ENCODE data around the gene GRIP2.

Gene GRIP2

DNA sequence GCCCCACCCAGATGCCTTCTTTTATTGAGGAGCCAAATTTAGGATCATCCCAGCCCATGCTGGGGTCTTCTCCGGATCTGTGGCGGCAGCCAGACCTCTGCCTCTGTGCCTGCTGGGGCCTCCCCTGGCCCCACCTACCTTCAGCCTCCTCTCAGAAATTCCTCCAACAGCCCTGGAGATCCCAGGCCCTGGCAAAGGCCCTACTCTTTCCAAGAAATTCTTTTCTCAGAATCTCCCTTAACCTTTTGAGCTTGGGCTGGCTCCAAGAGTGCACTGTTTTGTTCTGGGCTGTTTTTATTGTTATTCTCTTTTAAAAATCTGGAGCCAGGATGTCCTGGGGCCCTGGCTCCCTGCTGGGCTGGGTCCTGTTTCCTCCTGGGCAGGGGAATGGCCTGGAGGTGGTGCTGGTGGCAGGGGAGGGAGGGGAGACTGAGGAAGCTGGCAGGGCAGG, 57.8 kb downstream of the GRIP2 start:
- Histone ChIP-seq H3K4me1 (no peaks in the 10 kb centered on the region; the same call in 1 of the 2 replicates), H3K9me3 (no peaks in the 10 kb centered on the region), H3K27me3 (no peaks in the 10 kb centered on the region), H3K36me3 (peaks cover 24% of the 10 kb centered on the region), H3K4me3 (ENCODE audit: low read depth, low read length) (no peak overlapping the region)
- TF ChIP-seq, protein P1, sequence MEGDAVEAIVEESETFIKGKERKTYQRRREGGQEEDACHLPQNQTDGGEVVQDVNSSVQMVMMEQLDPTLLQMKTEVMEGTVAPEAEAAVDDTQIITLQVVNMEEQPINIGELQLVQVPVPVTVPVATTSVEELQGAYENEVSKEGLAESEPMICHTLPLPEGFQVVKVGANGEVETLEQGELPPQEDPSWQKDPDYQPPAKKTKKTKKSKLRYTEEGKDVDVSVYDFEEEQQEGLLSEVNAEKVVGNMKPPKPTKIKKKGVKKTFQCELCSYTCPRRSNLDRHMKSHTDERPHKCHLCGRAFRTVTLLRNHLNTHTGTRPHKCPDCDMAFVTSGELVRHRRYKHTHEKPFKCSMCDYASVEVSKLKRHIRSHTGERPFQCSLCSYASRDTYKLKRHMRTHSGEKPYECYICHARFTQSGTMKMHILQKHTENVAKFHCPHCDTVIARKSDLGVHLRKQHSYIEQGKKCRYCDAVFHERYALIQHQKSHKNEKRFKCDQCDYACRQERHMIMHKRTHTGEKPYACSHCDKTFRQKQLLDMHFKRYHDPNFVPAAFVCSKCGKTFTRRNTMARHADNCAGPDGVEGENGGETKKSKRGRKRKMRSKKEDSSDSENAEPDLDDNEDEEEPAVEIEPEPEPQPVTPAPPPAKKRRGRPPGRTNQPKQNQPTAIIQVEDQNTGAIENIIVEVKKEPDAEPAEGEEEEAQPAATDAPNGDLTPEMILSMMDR (IDR thresholded peaks at IDR 0.05; ENCODE audit: low read depth, low read length), result no peak
- no peak for DNase-seq

DNA sequence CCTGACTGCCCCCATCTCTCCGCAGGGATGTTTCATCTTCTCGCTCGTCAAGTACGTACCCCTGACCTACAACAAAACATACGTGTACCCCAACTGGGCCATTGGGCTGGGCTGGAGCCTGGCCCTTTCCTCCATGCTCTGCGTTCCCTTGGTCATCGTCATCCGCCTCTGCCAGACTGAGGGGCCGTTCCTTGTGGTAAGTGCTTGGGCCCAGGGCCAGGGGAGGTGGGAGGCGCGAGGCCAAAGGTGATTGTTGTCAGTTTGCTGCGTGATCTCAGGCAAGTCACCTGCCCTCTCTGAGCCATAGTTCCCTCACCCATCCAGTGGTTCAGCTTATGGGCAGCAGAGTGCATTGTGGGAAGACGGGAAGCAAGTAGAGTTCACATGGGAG, 58.5 kb downstream of the GRIP2 start:
- DNase-seq, result no peak
- peaks cover 28% of the 10 kb centered on the region for H3K36me3 ChIP-seq
- H3K4me1 ChIP-seq, result no peaks in the 10 kb centered on the region; the same call in 1 of the 2 replicates

DNA sequence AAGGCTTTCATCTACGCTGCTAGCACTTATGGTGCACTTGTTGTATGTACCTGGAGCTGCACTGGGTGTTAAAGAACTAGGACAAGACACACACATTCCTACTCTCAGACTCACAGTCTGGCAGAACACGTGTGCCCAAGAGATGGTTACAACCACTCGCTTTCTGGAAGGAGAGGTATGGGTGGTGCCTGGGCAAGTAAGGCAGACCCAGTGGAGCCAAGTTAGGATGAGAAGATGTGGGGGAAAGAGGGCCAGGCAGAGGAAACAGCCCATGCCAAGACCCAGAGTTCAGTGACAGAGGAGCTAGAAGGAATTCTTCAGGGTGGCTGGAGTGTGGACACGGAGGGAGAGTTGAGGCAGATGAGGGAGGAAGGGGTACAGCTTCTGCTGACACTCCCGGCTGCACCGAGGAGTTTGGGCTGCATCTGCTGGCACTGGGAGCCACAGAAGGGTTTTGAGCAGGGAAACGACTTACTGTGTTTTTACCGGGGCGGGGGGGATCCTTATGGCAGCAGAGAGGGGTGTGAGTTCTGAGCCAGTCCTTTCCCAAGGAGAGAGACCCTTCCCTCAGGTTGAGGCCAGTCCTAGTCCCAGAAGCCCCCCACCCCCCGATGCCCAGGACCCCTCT, 59.0 kb downstream of the GRIP2 start:
- Histone ChIP-seq H3K4me1 (no peaks in the 10 kb centered on the region; the same call in 1 of the 2 replicates), H3K9me3 (no peaks in the 10 kb centered on the region), H3K27me3 (no peaks in the 10 kb centered on the region), H3K36me3 (peaks cover 29% of the 10 kb centered on the region), H3K4me3 (ENCODE audit: low read depth, low read length) (no peak overlapping the region)
- DNase-seq, result no peak
- TF ChIP-seq, protein P1 (IDR thresholded peaks at IDR 0.05; ENCODE audit: low read depth, low read length), result no peak

More for the DNA sequence above, 58.5 kb downstream of the GRIP2 start:
- Histone ChIP-seq H3K9me3 (no peaks in the 10 kb centered on the region), H3K27me3 (no peaks in the 10 kb centered on the region), H3K4me3 (ENCODE audit: low read depth, low read length) (no peak overlapping the region)
- TF ChIP-seq, protein P1 (IDR thresholded peaks at IDR 0.05; ENCODE audit: low read depth, low read length), result no peak

DNA sequence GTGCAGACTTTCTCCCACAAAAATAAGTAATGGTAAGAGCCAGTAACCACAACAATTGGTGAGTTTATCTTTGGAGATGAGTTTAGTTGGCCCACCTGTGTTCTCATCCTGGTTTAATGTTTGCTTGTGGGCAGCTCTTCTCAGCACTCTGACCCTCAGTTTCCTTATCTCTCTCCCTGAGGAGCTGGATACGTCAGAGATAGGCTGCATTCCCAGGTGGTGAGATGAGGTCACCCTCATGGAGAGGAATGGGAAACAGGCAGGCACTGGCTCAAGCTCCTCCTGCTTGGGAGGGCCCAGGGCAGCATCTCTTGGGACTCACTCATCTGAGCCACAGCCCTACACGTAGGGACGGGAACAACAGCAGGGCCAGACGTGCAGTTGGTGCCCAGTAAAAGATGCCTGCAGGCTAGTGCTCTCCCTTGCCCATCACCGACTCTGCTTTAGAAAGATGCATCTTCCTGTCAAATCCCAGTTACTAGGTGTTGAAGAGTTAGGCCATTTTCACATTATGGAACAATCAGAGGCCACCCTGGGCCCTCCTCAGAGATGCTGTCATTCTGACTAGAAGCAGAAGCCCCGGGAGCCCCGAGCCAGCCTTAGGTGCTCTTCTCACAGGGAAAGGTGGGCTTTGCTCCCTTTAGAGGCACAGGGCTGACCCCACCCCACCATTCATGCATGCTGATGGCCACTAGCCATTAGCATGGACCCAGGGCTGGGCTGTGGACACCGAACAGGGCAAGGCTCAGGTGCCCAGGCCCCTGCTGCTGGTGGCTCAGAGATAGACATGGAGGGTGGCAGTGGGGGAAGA, 59.7 kb downstream of the GRIP2 start:
- H3K27me3 ChIP-seq, result no peaks in the 10 kb centered on the region
- TF ChIP-seq, protein P1 (IDR thresholded peaks at IDR 0.05; ENCODE audit: low read depth, low read length), result no peak
- no peaks in the 10 kb centered on the region for H3K9me3 ChIP-seq
- H3K36me3 ChIP-seq, result peaks cover 29% of the 10 kb centered on the region
- no peak overlapping the region for H3K4me3 ChIP-seq (ENCODE audit: low read depth, low read length)
- no peaks in the 10 kb centered on the region; the same call in 1 of the 2 replicates for H3K4me1 ChIP-seq
- DNase-seq, result peak; percentile 67

DNA sequence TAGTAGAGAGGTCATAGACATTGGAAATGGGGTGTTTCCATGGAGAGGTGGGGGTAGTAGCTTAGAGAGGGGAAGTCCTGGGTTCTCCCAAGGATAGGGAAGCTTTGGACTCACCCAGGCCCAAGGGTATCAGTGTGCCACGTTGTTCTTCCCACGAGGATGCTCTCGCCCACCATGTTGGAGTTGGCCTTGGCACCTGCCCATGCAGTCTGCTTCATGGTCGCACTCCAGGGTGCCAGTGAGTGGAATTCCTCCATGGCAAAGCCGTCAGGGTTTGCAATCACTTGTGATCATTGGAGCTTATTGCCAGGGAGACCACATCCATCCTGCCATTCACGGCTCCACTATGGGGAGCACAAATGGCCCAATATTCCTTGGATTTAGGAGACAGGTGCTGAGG, 60.6 kb downstream of the GRIP2 start:
- H3K4me1 ChIP-seq, result no peaks in the 10 kb centered on the region; the same call in 1 of the 2 replicates
- TF ChIP-seq, protein P1 (IDR thresholded peaks at IDR 0.05; ENCODE audit: low read depth, low read length), result no peak
- H3K36me3 ChIP-seq, result peaks cover 29% of the 10 kb centered on the region
- H3K9me3 ChIP-seq, result no peaks in the 10 kb centered on the region
- no peaks in the 10 kb centered on the region for H3K27me3 ChIP-seq
- H3K4me3 ChIP-seq (ENCODE audit: low read depth, low read length), result no peak overlapping the region
- DNase-seq, result no peak
